GM18498 (cell line): ENCODE results near the gene MRPL12.

Experiments
- ATAC-seq: cut with Tn5 transposase; IDR thresholded peaks from one replicate; pipeline ENCODE4 v1.9.1; 2021; ENCODE audit warnings: mild to moderate bottlenecking, moderate library complexity; ENCODE audit not compliant: unreplicated experiment

The MRPL12 gene

GRCh38 chr17:81682565-81683207 is 20.5 kb upstream of the MRPL12 start:
- no peak for ATAC-seq

- ATAC-seq = no peak
Observed at GRCh38 chr17:81683208-81683583, 20.0 kb upstream of the MRPL12 start.

DNA sequence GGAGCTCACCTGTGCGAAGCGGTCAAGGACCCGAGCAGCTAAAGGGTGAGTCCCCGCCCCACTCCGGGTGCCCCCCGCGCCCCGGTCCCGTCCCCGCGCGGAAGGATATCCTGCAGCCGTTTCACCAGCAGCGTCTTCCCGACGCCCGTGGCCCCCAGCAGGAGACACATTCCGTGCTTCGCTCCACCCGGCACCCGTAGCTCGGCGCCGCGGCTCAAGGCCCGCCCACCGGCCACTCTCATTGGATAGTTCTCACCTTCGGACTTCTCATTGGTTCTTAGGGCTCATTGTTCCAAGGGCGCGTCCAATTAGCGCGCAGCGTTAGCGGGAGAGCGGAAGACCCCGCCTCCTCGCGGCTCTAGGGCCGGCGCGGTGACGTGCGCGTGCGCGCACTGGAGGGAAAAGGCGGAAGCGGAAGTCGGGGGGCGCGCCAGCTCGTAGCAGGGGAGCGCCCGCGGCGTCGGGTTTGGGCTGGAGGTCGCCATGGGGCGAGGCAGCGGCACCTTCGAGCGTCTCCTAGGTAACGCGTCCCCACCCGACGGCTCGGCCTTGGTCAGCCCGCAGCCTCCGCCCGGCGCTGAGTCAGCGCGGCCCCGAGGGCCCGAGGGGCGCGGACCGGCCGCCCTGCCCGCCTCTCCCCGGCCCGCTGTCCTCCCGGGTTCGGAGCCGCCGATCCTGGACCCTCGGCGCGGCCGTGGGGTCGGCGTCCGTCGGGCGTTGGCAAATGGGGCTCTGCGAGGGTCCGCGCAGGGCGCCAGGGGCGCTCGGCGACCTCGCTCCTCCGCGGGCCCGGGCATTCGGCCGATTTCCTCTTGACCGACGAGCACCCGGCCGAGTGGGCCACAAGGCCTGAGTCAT is 19.4 kb upstream of the MRPL12 start, which contains the start of the genes ARL16 and HGS:
TSS of gene ARL16 (minus strand) at position 214 of the 858 bp plus-strand sequence. CDS start at position 170, 44 bp downstream.
TSS of gene HGS (plus strand) at position 428 of the 858 bp plus-strand sequence. CDS start at position 484, 56 bp downstream.
- peak; percentile 95 for ATAC-seq

GRCh38 chr17:81684442-81684911 is 18.7 kb upstream of the MRPL12 start:
- ATAC-seq = no peak

DNA sequence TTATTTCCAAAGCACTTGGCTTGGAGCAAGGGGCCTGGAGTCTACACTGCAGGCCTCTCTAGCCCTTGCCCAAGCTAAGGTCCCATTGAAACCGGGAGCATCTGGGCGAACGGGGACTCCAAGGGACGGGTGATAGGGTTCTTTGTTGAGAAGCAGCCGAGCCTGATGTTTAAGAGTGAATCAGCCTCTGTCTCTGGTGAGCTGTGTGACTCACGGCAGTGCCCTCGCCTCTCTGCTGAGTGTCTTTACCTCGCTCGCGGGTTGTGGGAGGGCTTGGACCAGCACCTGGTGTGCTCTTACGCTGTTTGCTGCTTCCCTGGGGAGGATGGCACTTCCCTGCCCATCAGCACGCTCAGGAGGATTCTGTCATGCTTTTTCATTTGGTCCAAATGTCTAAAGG is 18.1 kb upstream of the MRPL12 start:
- no peak for ATAC-seq

- no peak for ATAC-seq
Observed at GRCh38 chr17:81686614-81687013, 16.6 kb upstream of the MRPL12 start.

DNA sequence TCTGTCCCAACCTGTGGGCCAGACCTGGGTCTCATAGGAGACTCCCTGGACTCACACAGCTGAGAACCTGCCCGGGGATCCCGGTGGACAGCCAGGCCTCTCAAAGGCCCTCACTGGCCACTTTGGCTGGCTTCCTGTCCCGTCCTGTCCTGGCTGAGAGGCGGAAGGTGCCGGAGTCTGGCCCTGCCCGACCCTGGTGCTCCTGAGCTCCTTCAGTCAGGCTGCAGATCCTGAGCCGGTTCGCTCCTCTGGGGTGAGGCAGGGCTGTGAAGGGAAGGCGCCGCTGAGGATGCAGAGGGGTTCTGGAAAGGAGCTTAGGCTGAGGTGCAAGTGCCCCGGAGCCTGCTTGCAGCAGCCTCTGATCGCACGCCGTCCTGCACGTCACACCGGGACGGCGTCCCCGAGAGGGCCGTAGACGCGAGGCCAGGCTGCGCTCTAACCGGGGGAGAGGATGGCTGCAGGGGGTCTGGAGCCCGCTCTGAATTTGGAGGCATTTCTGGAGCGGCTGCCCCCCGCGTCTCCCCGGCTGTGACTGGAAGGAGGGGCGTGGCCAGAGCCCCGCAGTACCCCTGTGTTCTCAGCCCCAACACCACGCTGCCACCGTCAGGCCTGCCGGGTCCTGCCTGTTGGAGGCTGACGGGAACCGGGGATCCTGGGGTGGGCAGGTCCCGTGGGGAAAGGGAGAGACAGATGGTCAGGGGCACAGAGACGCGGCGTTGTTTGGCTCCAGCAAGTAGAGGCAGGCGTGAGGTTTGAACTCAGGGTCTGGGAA is 15.2 kb upstream of the MRPL12 start:
- no peak for ATAC-seq

DNA sequence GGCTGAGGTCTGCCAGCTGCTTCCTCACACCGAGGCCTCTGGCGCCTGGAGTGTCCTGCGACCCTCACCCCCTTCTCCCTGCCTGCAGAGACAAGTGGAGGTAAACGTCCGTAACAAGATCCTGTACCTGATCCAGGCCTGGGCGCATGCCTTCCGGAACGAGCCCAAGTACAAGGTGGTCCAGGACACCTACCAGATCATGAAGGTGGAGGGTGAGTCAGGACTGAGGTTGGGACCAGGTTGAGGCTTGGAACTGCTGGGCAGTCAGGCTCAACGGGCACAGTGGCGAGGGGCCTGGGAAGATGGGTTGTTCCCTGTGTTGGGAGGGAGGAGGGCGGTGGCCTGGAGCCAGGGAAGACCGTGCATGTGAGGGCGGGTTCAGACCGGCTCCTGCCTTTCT is 14.6 kb upstream of the MRPL12 start:
- ATAC-seq = no peak

- no peak for ATAC-seq
Observed at GRCh38 chr17:81690066-81690465, 13.1 kb upstream of the MRPL12 start.

GRCh38 chr17:81690549-81690948 is 12.6 kb upstream of the MRPL12 start:
- no peak for ATAC-seq

DNA sequence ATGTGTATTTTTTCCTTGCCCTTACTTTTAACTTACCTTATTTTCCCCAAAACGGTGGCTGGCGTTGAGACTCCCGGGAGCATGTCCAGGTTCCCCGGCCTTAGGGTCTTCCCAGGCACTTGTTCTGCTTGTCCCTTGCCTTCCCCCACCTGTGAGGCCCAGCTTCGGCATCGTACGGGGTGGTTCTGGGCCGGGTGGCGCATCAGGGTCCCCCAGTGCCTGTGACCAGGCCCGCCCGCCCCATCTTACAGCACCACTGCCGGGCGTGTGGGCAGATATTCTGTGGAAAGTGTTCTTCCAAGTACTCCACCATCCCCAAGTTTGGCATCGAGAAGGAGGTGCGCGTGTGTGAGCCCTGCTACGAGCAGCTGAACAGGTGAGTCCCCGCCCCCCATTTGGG is 12.0 kb upstream of the MRPL12 start:
- ATAC-seq = no peak

GRCh38 chr17:81691608-81692007 is 11.6 kb upstream of the MRPL12 start:
- ATAC-seq = no peak

DNA sequence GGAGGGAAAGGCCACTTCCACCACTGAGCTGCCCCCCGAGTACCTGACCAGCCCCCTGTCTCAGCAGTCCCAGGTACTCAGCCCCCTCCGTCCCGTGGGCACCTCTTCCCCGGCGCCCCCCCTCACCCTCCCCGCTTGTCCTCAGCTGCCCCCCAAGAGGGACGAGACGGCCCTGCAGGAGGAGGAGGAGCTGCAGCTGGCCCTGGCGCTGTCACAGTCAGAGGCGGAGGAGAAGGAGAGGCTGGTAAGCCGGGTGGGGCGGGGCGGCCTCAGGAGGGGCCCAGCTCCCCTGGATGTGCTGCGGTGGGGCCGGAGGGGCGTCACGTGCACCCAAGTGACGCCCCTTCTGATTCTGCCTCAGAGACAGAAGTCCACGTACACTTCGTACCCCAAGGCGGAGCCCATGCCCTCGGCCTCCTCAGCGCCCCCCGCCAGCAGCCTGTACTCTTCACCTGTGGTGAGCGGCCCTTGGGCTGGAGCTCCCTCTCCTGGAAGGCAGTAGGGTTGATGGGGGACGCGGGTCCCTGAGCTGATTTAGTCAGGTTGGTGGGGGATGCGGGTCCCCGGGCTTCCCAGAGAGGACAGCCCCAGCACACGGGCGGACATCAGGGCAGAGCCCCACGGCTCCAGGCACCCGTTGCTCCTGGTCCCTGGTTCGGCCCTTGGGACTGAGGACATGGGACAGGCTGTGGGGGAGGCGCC is 9.5 kb upstream of the MRPL12 start:
- no peak for ATAC-seq

DNA sequence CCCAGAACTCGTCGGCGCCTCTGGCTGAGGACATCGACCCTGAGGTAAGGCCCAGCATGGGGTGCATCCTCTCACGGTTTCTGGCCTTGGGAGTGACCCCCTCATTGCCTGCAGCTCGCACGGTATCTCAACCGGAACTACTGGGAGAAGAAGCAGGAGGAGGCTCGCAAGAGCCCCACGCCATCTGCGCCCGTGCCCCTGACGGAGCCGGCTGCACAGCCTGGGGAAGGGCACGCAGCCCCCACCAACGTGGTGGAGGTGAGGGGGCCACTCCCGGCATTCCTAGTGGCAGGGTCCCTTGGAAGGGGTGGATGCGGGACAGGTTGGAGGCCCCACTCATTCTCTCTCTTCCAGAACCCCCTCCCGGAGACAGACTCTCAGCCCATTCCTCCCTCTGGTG is 8.4 kb upstream of the MRPL12 start:
- ATAC-seq = no peak

DNA sequence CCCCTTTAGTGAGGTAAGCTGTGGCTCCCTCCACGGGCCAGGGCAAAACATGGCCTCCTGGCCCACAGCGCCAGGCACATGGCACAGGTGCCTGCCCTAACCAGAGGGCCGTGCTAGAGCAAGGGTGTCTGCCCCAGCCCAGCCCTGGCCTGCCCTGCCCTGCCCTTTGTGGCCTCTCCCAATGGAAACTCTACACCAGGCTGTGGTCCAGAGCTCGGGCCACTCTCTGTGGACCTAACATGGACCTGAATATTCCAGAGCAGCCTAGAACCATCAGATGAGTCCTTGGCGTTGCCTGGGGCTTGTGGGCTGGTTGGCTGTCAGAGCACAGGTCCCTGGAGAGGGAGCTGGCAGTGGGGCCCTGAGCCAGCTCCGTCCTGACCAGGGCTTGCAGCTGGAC is 8.0 kb upstream of the MRPL12 start:
- ATAC-seq = no peak

- no peak for ATAC-seq
Observed at GRCh38 chr17:81695801-81696200, 7.4 kb upstream of the MRPL12 start.

DNA sequence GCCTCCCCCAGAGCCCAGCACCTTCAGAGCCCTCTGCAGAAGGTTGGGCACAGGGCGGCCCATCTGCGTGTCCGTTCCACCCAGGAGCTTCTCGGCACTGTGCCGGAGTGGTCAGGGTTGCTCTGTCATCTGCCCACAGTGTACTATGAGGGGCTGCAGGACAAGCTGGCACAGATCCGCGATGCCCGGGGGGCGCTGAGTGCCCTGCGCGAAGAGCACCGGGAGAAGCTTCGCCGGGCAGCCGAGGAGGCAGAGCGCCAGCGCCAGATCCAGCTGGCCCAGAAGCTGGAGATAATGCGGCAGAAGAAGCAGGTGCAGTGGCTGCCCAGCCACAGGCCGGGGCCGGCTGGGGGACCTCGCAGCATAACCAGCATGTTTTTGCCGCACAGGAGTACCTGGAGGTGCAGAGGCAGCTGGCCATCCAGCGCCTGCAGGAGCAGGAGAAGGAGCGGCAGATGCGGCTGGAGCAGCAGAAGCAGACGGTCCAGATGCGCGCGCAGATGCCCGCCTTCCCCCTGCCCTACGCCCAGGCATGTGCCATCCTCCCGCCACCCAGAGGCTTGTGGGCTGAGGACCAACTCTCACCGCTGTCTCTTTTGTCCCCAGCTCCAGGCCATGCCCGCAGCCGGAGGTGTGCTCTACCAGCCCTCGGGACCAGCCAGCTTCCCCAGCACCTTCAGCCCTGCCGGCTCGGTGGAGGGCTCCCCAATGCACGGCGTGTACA is 6.8 kb upstream of the MRPL12 start:
- no peak for ATAC-seq

DNA sequence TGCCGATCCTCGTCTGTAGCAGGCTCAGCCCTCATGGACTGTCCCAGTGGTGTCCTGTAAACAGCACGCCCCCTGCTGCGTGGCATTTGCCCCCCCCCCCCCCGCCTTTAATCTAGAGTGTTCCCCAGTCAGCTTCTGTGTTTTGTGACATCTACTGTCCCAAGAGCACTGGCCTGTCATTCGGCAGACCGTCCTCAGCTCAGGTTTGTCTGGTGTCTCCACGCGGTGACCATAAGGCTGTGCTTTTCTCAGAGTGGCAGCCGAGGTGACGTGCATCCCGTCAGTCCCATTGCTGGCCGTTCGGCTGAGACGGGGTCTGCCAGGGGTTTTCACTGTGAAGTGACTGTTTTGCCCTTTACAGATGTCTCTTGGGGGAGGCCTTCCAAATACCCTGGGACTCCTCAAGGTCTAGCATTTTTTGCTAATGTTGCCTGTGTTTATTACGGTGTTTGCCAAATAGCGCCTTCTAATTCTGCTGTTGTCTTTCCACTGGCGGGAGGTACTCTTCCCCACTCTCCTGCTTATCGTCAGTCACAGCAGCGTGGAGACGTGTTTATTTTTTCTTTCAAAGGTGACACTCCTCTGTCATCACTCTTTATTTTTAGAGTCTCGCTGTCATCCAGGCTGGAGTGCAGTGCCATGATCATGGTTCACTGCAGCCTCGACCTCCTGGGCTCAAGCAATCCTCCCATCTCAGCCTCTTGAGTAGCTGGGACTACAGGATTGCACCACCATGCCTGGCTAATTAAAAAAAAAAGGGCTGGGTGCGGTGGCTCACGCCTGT is 5.7 kb upstream of the MRPL12 start:
- no peak for ATAC-seq
